ENCODE results near the gene ZNF638. TPM values are rescaled to one million over a fixed set of nuclear protein-coding genes. Genes with fewer than 3 reads are reported as not detected.

The ZNF638 gene
- total RNA-seq, 1 donor from 2014 or later, result 91.7 TPM

GRCh38 chr2:71323386-71323785, 8.2 kb upstream of the ZNF638 start:
- Histone ChIP-seq H3K9ac (ENCODE audit: low read length) (no peak overlapping the region), H3K9me3 (ENCODE audit: insufficient read depth, low read depth, low read length) (no peaks in the 10 kb centered on the region), H3K79me2 (ENCODE audit: insufficient read depth, low read length) (no peaks in the 10 kb centered on the region), H4K20me1 (ENCODE audit: insufficient read depth, low read length) (no peaks in the 10 kb centered on the region), H3K27ac (ENCODE audit: low read depth, low read length) (no peak overlapping the region), H3K27me3 (ENCODE audit: insufficient read depth, low read length) (no peaks in the 10 kb centered on the region), H2AFZ (ENCODE audit: low read depth, low read length) (no peak overlapping the region), H3K4me1 (ENCODE audit: insufficient read depth, low read length) (no peaks in the 10 kb centered on the region), H3K4me3 (ENCODE audit: insufficient read depth, low read depth, low read length) (no peak overlapping the region), H3K4me2 (ENCODE audit: low read length) (no peak overlapping the region), H3K36me3 (ENCODE audit: insufficient read depth, low read length) (no peaks in the 10 kb centered on the region)
- no peak for DNase-seq (ENCODE audit: low read depth)
- no peak for FAIRE-seq
- Mint-ChIP-seq H3K27ac (ENCODE audit: unreplicated experiment) (no peak overlapping the region), H3K27me3 (ENCODE audit: low read depth, unreplicated experiment) (no peaks in the 10 kb centered on the region), H3K4me1 (ENCODE audit: low read depth, unreplicated experiment) (no peaks in the 10 kb centered on the region), H3K9me3 (ENCODE audit: unreplicated experiment) (peaks cover 27% of the 10 kb centered on the region), H3K36me3 (ENCODE audit: low read depth, unreplicated experiment) (peaks cover 2% of the 10 kb centered on the region), H3K4me3 (ENCODE audit: unreplicated experiment) (no peak overlapping the region)
- no peak for TF ChIP-seq EZH2 (IDR thresholded peaks at IDR 0.05; ENCODE audit: insufficient read depth, low read length)
- TF ChIP-seq CTCF (IDR thresholded peaks at IDR 0.05; ENCODE audit: insufficient read depth, low read depth, low read length), result no peak

- Histone ChIP-seq H3K79me2 (ENCODE audit: insufficient read depth, low read length) (peaks cover 4% of the 10 kb centered on the region), H3K36me3 (ENCODE audit: insufficient read depth, low read length) (no peaks in the 10 kb centered on the region), H3K4me3 (ENCODE audit: insufficient read depth, low read depth, low read length) (no peak overlapping the region), H3K9me3 (ENCODE audit: insufficient read depth, low read depth, low read length) (no peaks in the 10 kb centered on the region), H3K27ac (ENCODE audit: low read depth, low read length) (no peak overlapping the region), H3K4me1 (ENCODE audit: insufficient read depth, low read length) (no peaks in the 10 kb centered on the region), H2AFZ (ENCODE audit: low read depth, low read length) (no peak overlapping the region), H3K27me3 (ENCODE audit: insufficient read depth, low read length) (no peaks in the 10 kb centered on the region), H4K20me1 (ENCODE audit: insufficient read depth, low read length) (no peaks in the 10 kb centered on the region), H3K4me2 (ENCODE audit: low read length) (no peak overlapping the region), H3K9ac (ENCODE audit: low read length) (no peak overlapping the region)
- H3K27me3 Mint-ChIP-seq (ENCODE audit: low read depth, unreplicated experiment), result no peaks in the 10 kb centered on the region
- peaks cover 6% of the 10 kb centered on the region for H3K9me3 Mint-ChIP-seq (ENCODE audit: unreplicated experiment)
- peaks cover 2% of the 10 kb centered on the region for H3K36me3 Mint-ChIP-seq (ENCODE audit: low read depth, unreplicated experiment)
- H3K4me1 Mint-ChIP-seq (ENCODE audit: low read depth, unreplicated experiment), result no peaks in the 10 kb centered on the region
- FAIRE-seq (no peak), DNase-seq (ENCODE audit: low read depth) (no peak)
- no peak overlapping the region for H3K4me3 Mint-ChIP-seq (ENCODE audit: unreplicated experiment)
- H3K27ac Mint-ChIP-seq (ENCODE audit: unreplicated experiment), result no peak overlapping the region
- TF ChIP-seq CTCF (IDR thresholded peaks at IDR 0.05; ENCODE audit: insufficient read depth, low read depth, low read length), result no peak
Measured at GRCh38 chr2:71326968-71327367, 4.6 kb upstream of the ZNF638 start.

GRCh38 chr2:71327916-71328315, 3.7 kb upstream of the ZNF638 start:
- Histone ChIP-seq H3K4me1 (ENCODE audit: insufficient read depth, low read length) (no peaks in the 10 kb centered on the region), H2AFZ (ENCODE audit: low read depth, low read length) (no peak overlapping the region), H3K9me3 (ENCODE audit: insufficient read depth, low read depth, low read length) (no peaks in the 10 kb centered on the region), H4K20me1 (ENCODE audit: insufficient read depth, low read length) (peaks cover 9% of the 10 kb centered on the region), H3K4me3 (ENCODE audit: insufficient read depth, low read depth, low read length) (no peak overlapping the region), H3K36me3 (ENCODE audit: insufficient read depth, low read length) (no peaks in the 10 kb centered on the region), H3K4me2 (ENCODE audit: low read length) (no peak overlapping the region), H3K27ac (ENCODE audit: low read depth, low read length) (no peak overlapping the region), H3K27me3 (ENCODE audit: insufficient read depth, low read length) (no peaks in the 10 kb centered on the region), H3K79me2 (ENCODE audit: insufficient read depth, low read length) (peaks cover 14% of the 10 kb centered on the region), H3K9ac (ENCODE audit: low read length) (no peak overlapping the region)
- no peak overlapping the region for H3K27ac Mint-ChIP-seq (ENCODE audit: unreplicated experiment)
- H3K4me3 Mint-ChIP-seq (ENCODE audit: unreplicated experiment), result no peak overlapping the region
- TF ChIP-seq CTCF (IDR thresholded peaks at IDR 0.05; ENCODE audit: insufficient read depth, low read depth, low read length), result no peak
- H3K36me3 Mint-ChIP-seq (ENCODE audit: low read depth, unreplicated experiment), result peaks cover 2% of the 10 kb centered on the region
- no peaks in the 10 kb centered on the region for H3K4me1 Mint-ChIP-seq (ENCODE audit: low read depth, unreplicated experiment)
- H3K9me3 Mint-ChIP-seq (ENCODE audit: unreplicated experiment), result no peaks in the 10 kb centered on the region
- DNase-seq (ENCODE audit: low read depth) (no peak), FAIRE-seq (no peak)
- no peaks in the 10 kb centered on the region for H3K27me3 Mint-ChIP-seq (ENCODE audit: low read depth, unreplicated experiment)
